Measurements from ENCODE around the gene SPRING1. TPM values are rescaled to one million over a fixed set of nuclear protein-coding genes. Genes with fewer than 3 reads are reported as not detected.
A peak's percentile ranks its signal among the peaks of the same experiment; 100 is the strongest.

Gene SPRING1
- total and polyA plus RNA-seq, 2 of the 13 experiments (the other 11 are each of a cell fraction or from before 2014, with no cell fraction given) = 20.0 to 51.8 TPM

DNA sequence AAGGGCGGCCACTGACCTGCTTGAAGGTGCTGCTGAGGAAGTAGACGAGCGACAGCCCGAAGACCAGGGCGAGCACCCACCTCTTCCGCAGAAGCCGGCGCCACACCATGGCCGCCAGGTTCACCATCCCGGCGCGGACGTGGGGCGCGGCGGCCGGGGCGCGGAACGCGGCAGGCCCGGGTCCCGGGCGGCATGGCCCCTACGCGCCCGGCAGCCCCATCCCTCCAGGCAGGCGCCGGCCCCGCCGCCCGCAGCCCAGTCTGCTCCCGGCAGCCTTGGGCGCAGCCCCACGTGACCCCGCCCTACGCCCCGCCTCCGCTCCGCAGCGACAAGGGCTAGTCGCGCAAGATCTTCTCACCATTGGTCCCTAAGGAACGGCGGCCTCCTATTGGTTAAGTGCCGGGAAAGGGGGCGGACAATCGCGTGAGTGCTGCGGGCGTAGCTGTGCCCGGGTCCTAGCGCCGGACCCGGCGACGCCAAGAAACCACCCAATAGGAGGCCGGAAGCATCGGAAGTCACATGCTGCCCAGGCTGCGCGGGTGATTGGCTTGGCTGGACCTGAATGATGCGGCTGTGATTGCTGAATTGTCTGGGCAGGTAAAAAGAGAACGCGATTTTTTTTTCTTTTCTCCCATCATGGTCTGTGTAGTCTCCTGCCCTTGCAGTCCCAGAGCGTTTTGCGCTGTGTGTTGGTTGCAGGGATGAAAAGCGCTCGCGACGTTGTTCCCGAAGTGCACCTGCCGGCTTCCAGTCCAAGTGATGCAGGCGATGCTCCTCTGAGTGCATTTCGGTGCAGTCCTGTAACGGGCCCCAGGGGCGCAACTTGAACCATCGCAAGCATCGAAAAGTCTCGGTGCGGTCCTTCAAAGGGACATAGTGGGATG lies at the start of gene SPRING1, which contains the start of gene RNFT2 (continued):
- TF ChIP-seq ELF3 (CRISPR knock-in tag; IDR thresholded peaks at IDR 0.05) = peak; percentile 59; the same call in 1 of the 2 replicates
- TF ChIP-seq ZNF773 (CRISPR knock-in tag; IDR thresholded peaks at IDR 0.05; ENCODE audit: borderline replicate concordance) = no peak; the same call in 1 of the 2 replicates
- TF ChIP-seq ZNF432 (CRISPR knock-in tag; IDR thresholded peaks at IDR 0.05; ENCODE audit: borderline replicate concordance) = no peak
- no peak for TF ChIP-seq CC2D1A (CRISPR knock-in tag; IDR thresholded peaks at IDR 0.05)
- no peak for TF ChIP-seq ZNF737 (CRISPR knock-in tag; IDR thresholded peaks at IDR 0.05; ENCODE audit: borderline replicate concordance)
- TF ChIP-seq, protein P1, sequence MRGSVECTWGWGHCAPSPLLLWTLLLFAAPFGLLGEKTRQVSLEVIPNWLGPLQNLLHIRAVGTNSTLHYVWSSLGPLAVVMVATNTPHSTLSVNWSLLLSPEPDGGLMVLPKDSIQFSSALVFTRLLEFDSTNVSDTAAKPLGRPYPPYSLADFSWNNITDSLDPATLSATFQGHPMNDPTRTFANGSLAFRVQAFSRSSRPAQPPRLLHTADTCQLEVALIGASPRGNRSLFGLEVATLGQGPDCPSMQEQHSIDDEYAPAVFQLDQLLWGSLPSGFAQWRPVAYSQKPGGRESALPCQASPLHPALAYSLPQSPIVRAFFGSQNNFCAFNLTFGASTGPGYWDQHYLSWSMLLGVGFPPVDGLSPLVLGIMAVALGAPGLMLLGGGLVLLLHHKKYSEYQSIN (CRISPR knock-in tag; IDR thresholded peaks at IDR 0.05; ENCODE audit: borderline replicate concordance) = no peak
- TF ChIP-seq NRL (CRISPR knock-in tag; IDR thresholded peaks at IDR 0.05; ENCODE audit: borderline replicate concordance) = no peak; the same call in 1 of the 2 replicates
- TF ChIP-seq, protein P2, sequence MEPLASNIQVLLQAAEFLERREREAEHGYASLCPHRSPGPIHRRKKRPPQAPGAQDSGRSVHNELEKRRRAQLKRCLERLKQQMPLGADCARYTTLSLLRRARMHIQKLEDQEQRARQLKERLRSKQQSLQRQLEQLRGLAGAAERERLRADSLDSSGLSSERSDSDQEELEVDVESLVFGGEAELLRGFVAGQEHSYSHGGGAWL (CRISPR knock-in tag; IDR thresholded peaks at IDR 0.05) = peak; percentile 63; the same call in 1 of the 2 replicates
- peak; percentile 92 for TF ChIP-seq ARNT2 (CRISPR knock-in tag; IDR thresholded peaks at IDR 0.05; ENCODE audit: low read depth)
- TF ChIP-seq, protein P3, sequence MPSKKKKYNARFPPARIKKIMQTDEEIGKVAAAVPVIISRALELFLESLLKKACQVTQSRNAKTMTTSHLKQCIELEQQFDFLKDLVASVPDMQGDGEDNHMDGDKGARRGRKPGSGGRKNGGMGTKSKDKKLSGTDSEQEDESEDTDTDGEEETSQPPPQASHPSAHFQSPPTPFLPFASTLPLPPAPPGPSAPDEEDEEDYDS (CRISPR knock-in tag; IDR thresholded peaks at IDR 0.05) = peak; percentile 65
- no peak for TF ChIP-seq CENPX (CRISPR knock-in tag; IDR thresholded peaks at IDR 0.05)
- TF ChIP-seq, protein P4, sequence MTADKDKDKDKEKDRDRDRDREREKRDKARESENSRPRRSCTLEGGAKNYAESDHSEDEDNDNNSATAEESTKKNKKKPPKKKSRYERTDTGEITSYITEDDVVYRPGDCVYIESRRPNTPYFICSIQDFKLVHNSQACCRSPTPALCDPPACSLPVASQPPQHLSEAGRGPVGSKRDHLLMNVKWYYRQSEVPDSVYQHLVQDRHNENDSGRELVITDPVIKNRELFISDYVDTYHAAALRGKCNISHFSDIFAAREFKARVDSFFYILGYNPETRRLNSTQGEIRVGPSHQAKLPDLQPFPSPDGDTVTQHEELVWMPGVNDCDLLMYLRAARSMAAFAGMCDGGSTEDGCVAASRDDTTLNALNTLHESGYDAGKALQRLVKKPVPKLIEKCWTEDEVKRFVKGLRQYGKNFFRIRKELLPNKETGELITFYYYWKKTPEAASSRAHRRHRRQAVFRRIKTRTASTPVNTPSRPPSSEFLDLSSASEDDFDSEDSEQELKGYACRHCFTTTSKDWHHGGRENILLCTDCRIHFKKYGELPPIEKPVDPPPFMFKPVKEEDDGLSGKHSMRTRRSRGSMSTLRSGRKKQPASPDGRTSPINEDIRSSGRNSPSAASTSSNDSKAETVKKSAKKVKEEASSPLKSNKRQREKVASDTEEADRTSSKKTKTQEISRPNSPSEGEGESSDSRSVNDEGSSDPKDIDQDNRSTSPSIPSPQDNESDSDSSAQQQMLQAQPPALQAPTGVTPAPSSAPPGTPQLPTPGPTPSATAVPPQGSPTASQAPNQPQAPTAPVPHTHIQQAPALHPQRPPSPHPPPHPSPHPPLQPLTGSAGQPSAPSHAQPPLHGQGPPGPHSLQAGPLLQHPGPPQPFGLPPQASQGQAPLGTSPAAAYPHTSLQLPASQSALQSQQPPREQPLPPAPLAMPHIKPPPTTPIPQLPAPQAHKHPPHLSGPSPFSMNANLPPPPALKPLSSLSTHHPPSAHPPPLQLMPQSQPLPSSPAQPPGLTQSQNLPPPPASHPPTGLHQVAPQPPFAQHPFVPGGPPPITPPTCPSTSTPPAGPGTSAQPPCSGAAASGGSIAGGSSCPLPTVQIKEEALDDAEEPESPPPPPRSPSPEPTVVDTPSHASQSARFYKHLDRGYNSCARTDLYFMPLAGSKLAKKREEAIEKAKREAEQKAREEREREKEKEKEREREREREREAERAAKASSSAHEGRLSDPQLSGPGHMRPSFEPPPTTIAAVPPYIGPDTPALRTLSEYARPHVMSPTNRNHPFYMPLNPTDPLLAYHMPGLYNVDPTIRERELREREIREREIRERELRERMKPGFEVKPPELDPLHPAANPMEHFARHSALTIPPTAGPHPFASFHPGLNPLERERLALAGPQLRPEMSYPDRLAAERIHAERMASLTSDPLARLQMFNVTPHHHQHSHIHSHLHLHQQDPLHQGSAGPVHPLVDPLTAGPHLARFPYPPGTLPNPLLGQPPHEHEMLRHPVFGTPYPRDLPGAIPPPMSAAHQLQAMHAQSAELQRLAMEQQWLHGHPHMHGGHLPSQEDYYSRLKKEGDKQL (CRISPR knock-in tag; IDR thresholded peaks at IDR 0.05; ENCODE audit: low read depth) = no peak
- peak; percentile 87 for TF ChIP-seq ZNF510 (CRISPR knock-in tag; IDR thresholded peaks at IDR 0.05; ENCODE audit: low read depth)
- no peak for TF ChIP-seq ZNF549 (CRISPR knock-in tag; IDR thresholded peaks at IDR 0.05)
- no peak for TF ChIP-seq TEAD2 (CRISPR knock-in tag; IDR thresholded peaks at IDR 0.05)
- TF ChIP-seq GATA4 (IDR thresholded peaks at IDR 0.05; ENCODE audit: borderline replicate concordance, low read depth) = no peak
- TF ChIP-seq, protein P5, sequence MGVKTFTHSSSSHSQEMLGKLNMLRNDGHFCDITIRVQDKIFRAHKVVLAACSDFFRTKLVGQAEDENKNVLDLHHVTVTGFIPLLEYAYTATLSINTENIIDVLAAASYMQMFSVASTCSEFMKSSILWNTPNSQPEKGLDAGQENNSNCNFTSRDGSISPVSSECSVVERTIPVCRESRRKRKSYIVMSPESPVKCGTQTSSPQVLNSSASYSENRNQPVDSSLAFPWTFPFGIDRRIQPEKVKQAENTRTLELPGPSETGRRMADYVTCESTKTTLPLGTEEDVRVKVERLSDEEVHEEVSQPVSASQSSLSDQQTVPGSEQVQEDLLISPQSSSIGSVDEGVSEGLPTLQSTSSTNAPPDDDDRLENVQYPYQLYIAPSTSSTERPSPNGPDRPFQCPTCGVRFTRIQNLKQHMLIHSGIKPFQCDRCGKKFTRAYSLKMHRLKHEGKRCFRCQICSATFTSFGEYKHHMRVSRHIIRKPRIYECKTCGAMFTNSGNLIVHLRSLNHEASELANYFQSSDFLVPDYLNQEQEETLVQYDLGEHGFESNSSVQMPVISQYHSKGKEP (CRISPR knock-in tag; IDR thresholded peaks at IDR 0.05) = no peak
- TF ChIP-seq MTF1 (CRISPR knock-in tag; IDR thresholded peaks at IDR 0.05) = no peak
- no peak for TF ChIP-seq LCORL (IDR thresholded peaks at IDR 0.05)
- TF ChIP-seq LCORL (CRISPR knock-in tag; IDR thresholded peaks at IDR 0.05) = peak; percentile 41; the same call in 1 of the 2 replicates

All from HepG2 (cell line).